Left lobe of liver (tissue), 2 donors: ENCODE results near the gene UBE2U. TPM values are rescaled to one million over a fixed set of nuclear protein-coding genes. Genes with fewer than 3 reads are reported as not detected.

Experiments used
- ATAC-seq: fragments of 200-7000 bp; cut with Tn5 transposase; one replicate; pipeline ENCODE4 v1.9.1; 2020; ENCODE audit warnings: mild to moderate bottlenecking, moderate library complexity
- DNase-seq: peaks from one replicate; pipeline ENCODE4 v3.0.0-alpha.2; 2020; ENCODE audit warnings: low spot score
- total RNA-seq: library from RNA; stranded (reverse); gene quantifications from one replicate; pipeline ENCODE4 v1.2.1, GENCODE V29; 2021
- donor health status: DM: no; HTN: no; CAD: no; lungs with moderate emphysema.
- donor health status: DM: no; HTN: yes; CAD: no.

The UBE2U gene, protein sequence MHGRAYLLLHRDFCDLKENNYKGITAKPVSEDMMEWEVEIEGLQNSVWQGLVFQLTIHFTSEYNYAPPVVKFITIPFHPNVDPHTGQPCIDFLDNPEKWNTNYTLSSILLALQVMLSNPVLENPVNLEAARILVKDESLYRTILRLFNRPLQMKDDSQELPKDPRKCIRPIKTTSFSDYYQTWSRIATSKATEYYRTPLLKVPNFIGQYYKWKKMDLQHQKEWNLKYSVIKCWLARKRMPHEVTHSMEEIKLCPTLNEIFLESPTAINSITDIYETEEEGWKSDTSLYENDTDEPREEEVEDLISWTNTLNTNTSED
- total RNA-seq = not detected

DNA sequence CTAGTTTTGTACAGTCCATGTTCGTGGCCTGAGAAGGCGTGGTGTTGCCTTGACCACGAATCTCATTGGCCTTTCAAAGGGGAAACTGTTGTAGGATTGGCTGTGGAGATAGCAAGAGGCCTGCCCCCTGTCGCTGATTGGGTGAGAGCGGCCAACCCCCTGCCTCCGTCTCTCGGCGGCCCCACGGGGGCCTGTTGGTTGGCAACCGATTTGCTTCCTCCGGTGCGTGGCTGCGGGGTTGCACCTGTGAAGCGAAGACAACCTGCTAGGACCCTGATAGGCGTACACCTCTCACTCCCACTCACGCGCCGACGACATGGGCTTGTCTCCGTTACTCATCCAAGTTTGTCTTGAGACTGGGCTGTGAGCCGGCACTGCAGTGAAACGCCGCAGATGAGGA, at the start of gene UBE2U:
UBE2U (plus strand) TSS at position 204 of the 400 bp plus-strand sequence. CDS start 428 bp downstream, outside the sequence.
- DNase-seq = no peak

GRCh38 chr1:64155278-64155677, 48.1 kb upstream of the UBE2U start:
- no peak for DNase-seq
- ATAC-seq = no peak

More for the DNA sequence above, at the start of gene UBE2U:
- ATAC-seq = no peak

- DNase-seq = no peak
- no peak for ATAC-seq
Observed at GRCh38 chr1:64161357-64161941, 42.0 kb upstream of the UBE2U start.

DNA sequence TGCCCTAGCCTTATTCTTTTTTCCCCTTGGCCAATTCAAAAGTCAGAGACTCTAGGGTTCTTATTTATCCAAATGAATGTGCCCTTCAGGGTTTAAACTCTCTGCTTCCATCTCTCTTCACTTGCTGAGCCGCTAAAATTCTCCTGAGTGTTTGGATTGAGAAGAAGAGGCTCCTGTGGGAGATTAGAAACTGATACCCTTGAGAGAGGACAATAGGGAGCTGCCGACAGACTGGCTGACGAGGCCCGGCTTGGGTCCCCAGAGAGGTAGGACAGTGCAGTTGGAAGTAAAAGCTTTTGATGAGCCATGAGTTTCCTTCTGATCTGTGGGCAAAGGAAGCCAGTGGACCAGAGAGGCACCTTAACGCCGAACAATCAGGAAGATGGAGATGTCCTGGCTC, 41.3 kb upstream of the UBE2U start:
- DNase-seq (no peak), ATAC-seq (no peak)

GRCh38 chr1:64162804-64163203, 40.6 kb upstream of the UBE2U start:
- no peak for ATAC-seq
- DNase-seq = no peak

GRCh38 chr1:64163431-64163830, 40.0 kb upstream of the UBE2U start:
- no peak for DNase-seq
- ATAC-seq = no peak

GRCh38 chr1:64163970-64164369, 39.5 kb upstream of the UBE2U start:
- DNase-seq = no peak

GRCh38 chr1:64166629-64167028, 36.8 kb upstream of the UBE2U start:
- no peak for ATAC-seq
- no peak for DNase-seq

More at GRCh38 chr1:64163970-64164369, 39.5 kb upstream of the UBE2U start:
- ATAC-seq = no peak

DNA sequence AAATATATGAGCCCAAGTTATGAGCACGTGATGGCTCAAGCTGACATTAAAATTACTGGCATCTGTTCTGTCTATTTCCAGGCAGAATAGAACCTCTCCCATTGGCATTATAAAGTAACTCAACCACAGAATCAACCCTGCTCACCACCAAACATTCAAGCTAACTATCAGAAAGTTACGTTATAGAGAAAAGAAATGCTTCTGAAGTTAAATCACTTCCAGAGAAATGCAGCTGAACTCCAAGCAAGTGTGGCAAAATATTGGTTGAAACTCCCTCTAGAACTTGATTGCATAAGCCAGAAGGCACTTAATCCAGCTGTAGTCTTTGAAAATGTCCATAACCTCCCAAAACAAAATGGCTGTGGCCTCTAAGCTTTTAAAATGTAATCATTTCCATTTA, 36.2 kb upstream of the UBE2U start:
- DNase-seq (no peak), ATAC-seq (no peak)

- ATAC-seq = no peak
- no peak for DNase-seq
Observed at GRCh38 chr1:64171246-64171645, 32.2 kb upstream of the UBE2U start.

DNA sequence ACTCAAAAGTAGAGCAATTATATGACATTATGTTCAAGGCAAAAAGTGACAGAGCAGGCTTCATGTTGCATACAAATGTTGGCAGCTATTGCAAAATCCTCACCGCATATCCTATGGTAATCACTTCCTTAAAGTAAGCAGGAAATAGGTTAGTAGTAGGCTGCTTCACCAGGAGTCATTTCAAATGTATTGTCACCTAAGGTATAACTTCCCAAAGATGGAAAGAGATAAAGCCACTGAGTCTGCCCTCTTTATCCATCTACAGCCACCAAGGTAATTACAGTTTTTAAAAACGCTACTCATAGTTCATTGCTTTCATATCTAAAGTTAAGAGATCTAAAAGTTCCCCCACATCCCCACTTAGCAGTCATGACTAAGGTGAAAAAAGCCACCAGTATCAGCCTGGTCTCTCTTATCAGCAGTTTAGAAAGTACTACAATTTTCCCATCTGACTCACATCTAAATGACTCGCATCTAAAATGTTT, 31.6 kb upstream of the UBE2U start:
- no peak for DNase-seq
- ATAC-seq = no peak

- DNase-seq (no peak), ATAC-seq (no peak)
Observed at GRCh38 chr1:64172458-64172983, 30.9 kb upstream of the UBE2U start.

- DNase-seq (no peak), ATAC-seq (no peak)
Observed at GRCh38 chr1:64173336-64173940, 30.0 kb upstream of the UBE2U start.

- DNase-seq = no peak
- ATAC-seq = no peak
Observed at GRCh38 chr1:64175639-64176038, 27.8 kb upstream of the UBE2U start.

DNA sequence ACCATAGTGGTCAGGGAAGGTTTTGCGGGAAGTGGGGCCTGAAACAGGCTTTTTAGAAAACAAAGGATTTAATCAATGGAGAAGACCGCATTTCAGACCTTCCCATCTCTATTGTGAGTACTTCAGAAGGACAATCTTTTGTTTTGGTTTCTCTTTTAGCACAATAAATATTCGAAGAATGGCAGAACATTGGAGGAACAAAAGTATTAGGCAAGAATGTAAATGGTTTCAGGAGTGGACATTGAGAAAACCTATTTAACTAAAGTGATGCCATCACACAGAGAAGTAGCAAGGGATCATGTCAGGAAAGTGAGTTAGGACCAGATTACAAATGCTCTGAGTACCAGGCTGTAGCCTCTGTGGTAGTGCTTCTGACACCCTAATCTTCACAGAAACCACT, 26.8 kb upstream of the UBE2U start:
- DNase-seq (no peak), ATAC-seq (no peak)

DNA sequence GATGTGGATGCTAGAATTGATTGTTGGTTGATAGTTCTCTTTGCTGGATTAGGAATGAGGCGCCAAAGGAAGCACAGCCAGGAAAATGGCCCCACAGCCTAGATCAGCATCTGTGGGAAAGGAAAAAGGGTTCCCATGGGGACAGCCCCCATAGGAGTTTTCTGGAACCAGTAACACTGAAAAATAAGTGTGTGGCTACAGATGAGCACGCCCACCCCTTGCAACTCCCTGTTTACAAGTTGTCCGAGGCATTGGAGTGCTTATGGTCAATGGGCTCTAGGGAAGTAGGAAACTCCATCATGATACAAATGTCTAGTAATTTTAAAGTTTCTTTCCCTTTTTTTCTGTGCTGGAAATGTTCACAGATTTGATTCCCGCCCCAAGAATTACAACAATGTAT, 23.8 kb upstream of the UBE2U start:
- DNase-seq = no peak
- ATAC-seq = no peak

DNA sequence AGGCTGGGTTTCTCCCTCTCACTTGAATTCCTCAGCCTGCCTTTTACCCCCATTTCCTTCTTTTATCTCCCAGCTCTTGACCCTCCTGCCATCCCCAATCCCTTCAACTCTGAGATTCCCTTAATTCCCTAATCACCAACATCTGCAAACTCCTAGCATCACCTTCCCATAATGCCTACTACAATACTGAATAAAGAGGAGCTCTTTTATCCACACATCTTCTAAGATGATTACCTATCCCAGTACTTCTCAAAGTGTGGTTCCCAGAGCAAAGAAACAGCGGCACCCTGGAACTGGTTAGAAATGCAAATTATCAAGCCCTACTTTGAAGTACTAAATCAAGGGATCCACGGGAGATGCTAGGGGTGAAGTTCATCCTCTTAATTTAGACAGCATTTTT, 21.2 kb upstream of the UBE2U start:
- DNase-seq = no peak
- ATAC-seq = no peak

GRCh38 chr1:64183395-64184002, 19.9 kb upstream of the UBE2U start:
- no peak for ATAC-seq

GRCh38 chr1:64184003-64184440, 19.4 kb upstream of the UBE2U start:
- no peak for DNase-seq
- no peak for ATAC-seq

More at GRCh38 chr1:64183395-64184002, 19.9 kb upstream of the UBE2U start:
- no peak for DNase-seq

DNA sequence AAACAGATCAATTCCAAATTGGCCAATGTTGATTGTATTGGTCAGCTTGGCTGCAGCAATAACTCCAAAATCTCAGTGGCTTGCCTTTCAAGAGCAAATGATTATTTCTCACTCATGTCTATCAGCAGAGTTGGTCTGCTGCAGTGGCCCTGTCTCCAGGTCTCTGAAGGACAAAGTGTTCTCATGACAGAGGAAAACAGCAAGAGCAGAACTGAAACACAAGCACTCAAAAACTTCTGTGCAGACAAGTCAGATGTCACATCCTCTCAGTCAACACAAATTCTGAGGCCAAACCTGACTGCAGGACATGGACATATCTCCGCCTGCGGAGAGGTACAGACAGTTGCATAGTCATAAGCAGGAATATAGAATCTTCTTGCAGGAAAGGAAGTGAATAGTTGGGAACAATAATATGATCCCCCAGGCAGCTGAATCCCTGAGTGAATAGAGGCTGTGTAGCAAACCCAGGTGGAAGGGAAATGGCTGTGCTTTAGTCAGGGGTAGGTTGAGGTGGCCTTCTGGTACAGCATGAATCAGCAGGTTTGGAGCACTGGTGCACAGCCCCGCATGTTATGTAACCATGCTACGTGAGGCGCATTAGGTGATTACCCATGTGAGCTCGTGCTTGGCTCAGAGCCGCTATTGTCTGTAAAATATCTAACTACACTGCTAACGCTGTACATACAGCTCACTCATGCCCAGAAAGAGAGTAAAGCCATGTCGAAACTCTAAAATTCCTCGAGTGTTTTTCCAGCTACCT, 17.1 kb upstream of the UBE2U start:
- no peak for DNase-seq
- ATAC-seq = peak; percentile 27

- DNase-seq = no peak
- ATAC-seq = no peak
Observed at GRCh38 chr1:64186898-64187280, 16.5 kb upstream of the UBE2U start.
